GM19193 (cell line): ENCODE measurements around the gene TSEN2.

Source experiments
- POLR2A ChIP-seq: IDR thresholded peaks from 4 replicates; pipeline ENCODE4 v1.6.1; 2011; ENCODE audit not compliant: insufficient read depth, insufficient read length; ENCODE audit errors: extremely low read depth

TSEN2 gene

GRCh38 chr3:12574661-12575060 lies 90.4 kb downstream of the TSEN2 start:
- no peak for TF ChIP-seq POLR2A

GRCh38 chr3:12577379-12577778 lies 93.1 kb downstream of the TSEN2 start:
- no peak for TF ChIP-seq POLR2A

GRCh38 chr3:12578742-12579141 lies 94.5 kb downstream of the TSEN2 start:
- TF ChIP-seq POLR2A, result no peak

- TF ChIP-seq POLR2A, result no peak
These were observed 95.2 kb downstream of the TSEN2 start for GRCh38 chr3:12579456-12579855.

GRCh38 chr3:12579905-12580304 lies 95.6 kb downstream of the TSEN2 start:
- no peak for TF ChIP-seq POLR2A

- no peak for TF ChIP-seq POLR2A
These were observed 98.5 kb downstream of the TSEN2 start for GRCh38 chr3:12582730-12583129.
